Neural cell (in vitro differentiated cells): ENCODE results near the gene ANKIB1.

Experiments used
- CTCF ChIP-seq: fragments of 450-650 bp; IDR thresholded peaks from 2 replicates; pipeline ENCODE4 v1.5.1; 2014; ENCODE audit warnings: antibody characterized with exemption, mild to moderate bottlenecking, moderate library complexity; ENCODE audit not compliant: poor library complexity, severe bottlenecking
- TAF1 ChIP-seq: IDR thresholded peaks from 2 replicates; pipeline ENCODE4 v1.6.1; 2012; ENCODE audit warnings: low read depth

- TF ChIP-seq CTCF, result no peak
- no peak for TF ChIP-seq TAF1
Measured at GRCh38 chr7:92319243-92319642, 73.5 kb downstream of the ANKIB1 start.
